GM13976 (cell line): Measurements from ENCODE around the gene SCO1.

Source experiments
- DNase-seq: peaks from one replicate; pipeline ENCODE4 v3.0.0; 2012; ENCODE audit warnings: low spot score
- CTCF ChIP-seq: IDR thresholded peaks from 2 replicates; pipeline ENCODE4 v1.5.1; 2012; ENCODE audit warnings: borderline replicate concordance, mild to moderate bottlenecking; ENCODE audit not compliant: insufficient read depth; ENCODE audit errors: extremely low read depth, missing control alignments, control extremely low read depth
- in situ Hi-C: fragments of 300-500 bp; cut with MboI; formaldehyde crosslinking; loops from one replicate; pipeline ENCODE4 v1.12.0; 2022; ENCODE audit warnings: low sequenced_read_pairs, mixed read lengths, inconsistent platforms; ENCODE audit not compliant: unreplicated experiment

The SCO1 gene

GRCh38 chr17:10663231-10663630 lies 34.1 kb downstream of the SCO1 start:
- no peak for TF ChIP-seq CTCF
- DNase-seq: no peak
- in situ Hi-C loops: no loop called here

GRCh38 chr17:10661437-10661836 lies 35.9 kb downstream of the SCO1 start:
- no peak for DNase-seq
- TF ChIP-seq CTCF: no peak
- in situ Hi-C loops: no loop called here

DNA sequence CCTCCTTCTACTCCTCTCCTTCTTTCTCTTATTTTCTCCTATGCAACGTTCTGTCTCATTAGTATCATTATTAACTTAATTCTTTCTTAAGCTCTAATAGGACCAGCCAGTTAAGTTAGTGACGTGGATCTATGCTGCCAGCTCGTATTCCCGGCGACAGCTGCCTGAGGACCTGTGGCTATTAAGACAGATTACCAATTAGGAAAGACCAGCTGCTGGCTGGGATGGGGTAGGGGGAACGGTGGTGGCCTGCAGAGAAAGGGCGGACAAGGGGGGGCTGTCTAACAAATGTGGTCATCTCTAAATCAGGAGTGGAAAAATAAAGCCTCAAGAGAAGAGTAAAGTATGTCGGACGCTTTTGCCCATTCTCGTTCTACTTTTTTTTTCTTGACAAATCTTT lies 39.5 kb downstream of the SCO1 start:
- no peak for TF ChIP-seq CTCF
- DNase-seq: no peak

GRCh38 chr17:10657148-10657547 lies 40.2 kb downstream of the SCO1 start, which contains the start of gene MYH3:
Gene MYH3 (minus strand): TSS chr17:10657309. CDS start chr17:10655064, 2,245 bp downstream.
- TF ChIP-seq CTCF: no peak
- no peak for DNase-seq
- in situ Hi-C loops: no loop called here

More for the DNA sequence above, 39.5 kb downstream of the SCO1 start:
- in situ Hi-C loops: no loop called here

DNA sequence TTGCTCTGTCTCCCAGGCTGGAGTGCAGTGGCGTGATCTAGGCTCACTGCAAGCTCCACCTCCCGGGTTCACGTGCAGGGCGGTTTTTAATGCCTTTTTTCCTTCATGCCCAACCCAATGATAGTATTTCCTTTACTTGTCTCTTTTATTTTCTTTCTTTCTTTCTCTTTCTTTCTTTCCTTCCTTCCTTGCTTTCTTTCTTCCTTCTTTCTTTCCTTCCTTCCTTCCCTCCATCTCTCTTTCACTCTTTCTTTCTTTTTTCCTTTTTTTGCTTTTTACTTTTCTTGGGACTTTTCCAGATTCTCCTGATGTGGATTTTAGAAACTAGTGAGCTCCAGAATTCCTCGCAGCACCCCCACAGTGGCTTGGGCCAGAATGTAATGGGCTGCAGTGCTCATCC lies 43.3 kb downstream of the SCO1 start:
- in situ Hi-C loops: no loop called here

DNA sequence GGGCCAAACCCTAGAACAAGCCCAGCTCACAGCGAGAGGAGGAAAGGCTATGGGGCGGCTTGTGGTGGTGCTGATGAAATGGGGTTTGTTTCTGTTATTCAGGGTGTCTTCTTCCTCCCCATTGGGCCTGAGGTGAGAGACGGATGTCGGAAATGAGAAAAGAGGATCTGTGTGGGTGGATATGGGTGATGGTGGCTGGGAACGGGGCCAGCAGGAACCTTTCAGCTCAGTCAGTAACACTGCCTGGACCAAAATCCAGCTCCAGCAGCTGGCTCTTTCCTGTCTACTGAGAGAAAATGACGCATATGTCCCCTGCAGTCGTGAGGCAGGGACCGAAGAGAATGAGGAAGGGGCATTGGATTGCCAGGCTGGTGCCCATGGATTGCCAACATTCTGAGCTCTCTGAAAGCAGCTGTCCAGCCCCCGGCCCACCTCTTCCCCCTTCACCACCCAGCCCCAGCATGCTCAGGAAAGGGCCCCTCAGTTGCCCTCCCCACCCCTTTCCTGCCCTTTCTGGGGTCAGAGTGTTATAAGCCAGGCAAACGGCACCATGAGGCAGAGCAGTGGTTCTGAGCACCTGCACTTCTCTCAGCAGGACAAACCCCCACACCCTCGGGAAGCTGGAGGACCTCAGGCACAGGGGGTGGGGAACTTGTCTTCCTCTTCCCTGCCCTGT lies 44.2 kb downstream of the SCO1 start:
- in situ Hi-C loops: no loop called here

More for the DNA sequence above, 43.3 kb downstream of the SCO1 start:
- no peak for TF ChIP-seq CTCF
- DNase-seq: no peak

More for the DNA sequence above, 44.2 kb downstream of the SCO1 start:
- peak; percentile 57 for DNase-seq
- no peak for TF ChIP-seq CTCF
